VCaP (cell line): Measurements from ENCODE around the gene MAN1C1.

Experiments
- H3K27ac ChIP-seq: fragments of 450-650 bp; 2 replicates; pipeline ENCODE4 v1.5.1; 2017
- TF ChIP-seq, protein P1 (sequence below): fragments of 450-650 bp; conservative IDR thresholded peaks from 2 replicates; pipeline ENCODE4 v1.5.1; 2017; ENCODE audit warnings: mild to moderate bottlenecking, moderate library complexity

Gene MAN1C1

DNA sequence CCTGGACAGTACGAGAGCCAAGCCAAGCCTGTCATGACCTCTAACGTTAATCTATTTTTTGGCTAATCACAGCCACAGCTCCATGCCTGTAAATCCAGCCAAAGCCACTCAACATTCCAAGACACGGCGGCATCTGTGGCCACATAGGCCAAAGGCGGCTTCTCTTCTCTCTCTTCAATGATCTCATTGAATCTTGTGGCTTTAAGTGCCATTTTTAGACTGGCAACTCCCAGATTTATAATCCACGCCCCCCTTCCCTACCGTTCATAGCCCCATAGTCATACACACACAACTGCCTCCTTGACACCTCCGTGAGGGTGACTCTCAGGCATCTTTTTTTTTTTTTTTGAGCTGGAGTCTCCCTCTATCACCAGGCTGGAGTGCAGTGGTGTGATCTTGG is 177.7 kb downstream of the MAN1C1 start:
- TF ChIP-seq, protein P1, sequence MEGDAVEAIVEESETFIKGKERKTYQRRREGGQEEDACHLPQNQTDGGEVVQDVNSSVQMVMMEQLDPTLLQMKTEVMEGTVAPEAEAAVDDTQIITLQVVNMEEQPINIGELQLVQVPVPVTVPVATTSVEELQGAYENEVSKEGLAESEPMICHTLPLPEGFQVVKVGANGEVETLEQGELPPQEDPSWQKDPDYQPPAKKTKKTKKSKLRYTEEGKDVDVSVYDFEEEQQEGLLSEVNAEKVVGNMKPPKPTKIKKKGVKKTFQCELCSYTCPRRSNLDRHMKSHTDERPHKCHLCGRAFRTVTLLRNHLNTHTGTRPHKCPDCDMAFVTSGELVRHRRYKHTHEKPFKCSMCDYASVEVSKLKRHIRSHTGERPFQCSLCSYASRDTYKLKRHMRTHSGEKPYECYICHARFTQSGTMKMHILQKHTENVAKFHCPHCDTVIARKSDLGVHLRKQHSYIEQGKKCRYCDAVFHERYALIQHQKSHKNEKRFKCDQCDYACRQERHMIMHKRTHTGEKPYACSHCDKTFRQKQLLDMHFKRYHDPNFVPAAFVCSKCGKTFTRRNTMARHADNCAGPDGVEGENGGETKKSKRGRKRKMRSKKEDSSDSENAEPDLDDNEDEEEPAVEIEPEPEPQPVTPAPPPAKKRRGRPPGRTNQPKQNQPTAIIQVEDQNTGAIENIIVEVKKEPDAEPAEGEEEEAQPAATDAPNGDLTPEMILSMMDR, result no peak
- no peak overlapping the region for H3K27ac ChIP-seq

DNA sequence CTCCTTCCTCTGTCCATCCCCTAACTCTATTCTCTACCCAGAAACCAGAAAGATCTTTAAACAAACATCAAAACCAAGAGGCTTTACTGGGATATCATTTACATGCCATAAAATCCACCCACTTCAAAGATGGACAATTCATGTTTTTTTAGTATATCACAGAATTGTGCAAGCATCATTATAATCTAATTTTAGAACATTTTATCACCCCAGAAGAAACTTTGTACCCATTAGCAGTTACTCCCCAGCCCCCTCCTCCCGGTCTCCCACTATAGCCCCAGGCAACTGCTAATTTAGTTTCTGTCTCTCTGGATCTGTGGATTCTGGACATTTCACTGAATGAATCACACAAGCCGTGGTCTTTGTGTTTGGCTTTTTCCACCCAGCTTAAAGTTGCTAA is 178.6 kb downstream of the MAN1C1 start:
- TF ChIP-seq, protein P1, result no peak
- peak overlapping the region; percentile 87; the same call in 1 of the 2 replicates for H3K27ac ChIP-seq

DNA sequence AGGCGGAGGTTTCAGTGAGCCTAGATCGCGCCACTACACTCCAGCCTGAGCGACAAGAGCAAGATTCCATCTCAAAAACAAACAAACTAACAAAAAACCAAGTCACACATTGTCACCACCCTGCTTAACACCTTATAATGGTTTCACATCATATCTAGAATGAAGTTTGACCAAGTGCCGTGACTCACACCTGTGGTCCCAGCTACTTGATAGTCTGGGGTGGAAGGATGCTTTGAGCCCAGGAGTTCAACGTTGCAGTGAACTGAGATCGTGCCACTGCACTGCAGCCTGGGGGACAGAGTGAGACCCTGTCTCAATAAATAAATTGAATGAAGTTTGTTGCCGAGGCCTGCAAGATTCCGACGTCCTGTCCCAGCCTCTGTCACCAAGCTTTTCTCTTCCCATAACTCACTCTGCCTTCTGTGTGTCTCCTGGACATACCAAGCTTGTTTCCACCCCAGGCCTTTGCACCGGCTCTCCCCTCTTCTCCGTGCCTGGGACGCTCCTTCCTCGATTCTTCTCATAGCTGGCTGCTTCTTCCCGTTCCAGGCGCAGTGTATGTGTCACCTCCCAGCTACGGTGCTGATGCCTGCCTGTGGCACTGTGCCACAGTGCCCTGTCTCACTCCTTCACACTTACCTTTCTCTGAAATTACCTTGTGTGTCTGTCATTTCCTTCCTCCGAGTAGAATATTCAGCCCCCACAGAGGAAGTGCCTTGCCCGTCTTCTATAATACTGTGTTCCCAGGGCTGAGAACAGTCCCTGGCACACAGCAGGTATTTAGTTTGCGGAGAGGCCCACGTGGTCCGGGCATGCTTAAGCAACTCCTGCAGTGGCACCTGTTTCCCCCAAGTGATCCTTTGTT is 179.6 kb downstream of the MAN1C1 start:
- H3K27ac ChIP-seq, result peak overlapping the region; percentile 87
- TF ChIP-seq, protein P1, result no peak

DNA sequence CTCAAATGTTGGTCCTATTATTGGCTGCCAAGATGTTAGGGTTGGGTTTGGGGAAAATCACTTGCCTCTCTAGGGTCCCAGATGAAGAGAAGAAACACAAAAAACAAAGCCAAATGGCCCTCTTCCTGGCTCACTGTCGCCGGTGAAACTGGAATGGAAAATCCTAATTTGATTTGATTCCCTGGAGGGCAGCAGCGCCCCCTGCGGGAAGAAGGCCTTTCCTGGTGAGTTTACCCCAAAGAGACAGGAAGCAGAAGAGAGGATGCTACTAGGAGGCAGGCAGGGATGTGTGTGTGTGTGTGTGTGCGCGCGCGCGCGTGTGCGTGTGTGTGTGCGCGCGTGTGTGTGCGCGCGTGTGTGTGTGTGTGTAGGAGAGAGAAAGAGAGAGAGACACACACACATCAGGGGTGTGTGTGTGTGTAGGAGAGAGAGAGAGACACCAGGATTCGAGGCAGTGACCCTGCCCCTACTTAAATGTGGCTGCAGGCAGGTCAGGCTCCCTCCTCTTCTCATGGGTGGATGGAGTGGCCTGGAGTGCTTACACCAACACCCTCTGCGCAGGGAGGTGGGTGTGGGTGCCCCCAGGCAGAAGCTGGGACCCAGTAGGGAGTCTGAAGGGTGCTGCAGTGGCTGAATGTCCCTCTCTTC is 180.3 kb downstream of the MAN1C1 start:
- peak overlapping the region; percentile 87 for H3K27ac ChIP-seq
- TF ChIP-seq, protein P1, result peak; percentile 90

DNA sequence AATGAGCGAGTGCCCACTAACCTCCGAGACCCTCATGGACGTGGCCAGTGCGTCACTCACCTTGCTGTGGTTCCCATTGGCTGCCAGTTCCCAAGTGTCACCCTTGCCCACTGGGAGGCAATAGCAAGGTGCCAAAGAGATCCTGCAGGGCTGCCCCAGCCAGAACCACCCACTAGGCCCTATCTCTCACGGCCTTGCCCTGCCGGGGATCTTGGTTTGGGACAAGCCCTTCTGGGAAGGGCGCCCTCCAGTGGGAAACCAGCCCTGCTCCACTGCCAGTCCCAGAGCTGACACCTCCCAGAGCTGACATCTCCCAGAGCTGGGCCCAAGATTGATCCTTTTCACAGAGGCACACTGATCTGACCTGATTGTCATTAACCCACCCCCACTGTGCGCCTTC is 181.3 kb downstream of the MAN1C1 start:
- TF ChIP-seq, protein P1, result peak; percentile 47
- peak overlapping the region; percentile 87 for H3K27ac ChIP-seq

DNA sequence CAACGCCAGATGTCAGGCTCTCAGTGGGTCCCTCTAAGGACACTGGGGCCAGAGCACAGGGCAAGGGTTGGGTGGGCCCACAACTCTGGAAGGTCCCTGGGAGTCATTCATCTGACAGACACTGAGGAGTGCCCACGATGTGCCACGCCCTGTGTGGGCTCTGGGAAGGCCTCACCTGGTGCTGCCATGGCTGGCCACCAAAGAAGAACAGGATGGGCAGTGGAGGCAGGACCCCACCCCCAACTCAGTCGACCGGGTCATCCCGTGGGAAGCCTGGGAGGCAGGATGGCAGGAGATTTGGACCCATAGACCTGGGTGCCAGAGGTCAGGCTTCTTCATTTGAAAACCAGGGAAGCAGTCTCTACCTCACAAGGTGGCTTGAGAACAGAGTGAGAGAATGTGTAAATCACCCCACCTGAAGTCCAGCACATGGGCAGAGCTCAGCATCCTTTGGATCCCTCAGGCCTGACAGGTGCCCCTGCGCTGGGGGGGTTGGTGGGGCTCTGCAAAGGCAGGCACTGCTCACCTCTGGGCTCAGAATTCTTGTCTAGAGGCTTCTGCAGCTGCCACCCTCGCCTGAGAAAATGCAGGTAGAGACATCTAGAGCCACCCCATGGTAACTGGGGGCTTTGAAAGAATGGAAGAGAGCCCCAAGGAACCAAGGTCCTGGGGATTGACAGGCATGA is 182.2 kb downstream of the MAN1C1 start:
- H3K27ac ChIP-seq, result peak overlapping the region; percentile 79; the same call in 1 of the 2 replicates
- TF ChIP-seq, protein P1, result no peak

DNA sequence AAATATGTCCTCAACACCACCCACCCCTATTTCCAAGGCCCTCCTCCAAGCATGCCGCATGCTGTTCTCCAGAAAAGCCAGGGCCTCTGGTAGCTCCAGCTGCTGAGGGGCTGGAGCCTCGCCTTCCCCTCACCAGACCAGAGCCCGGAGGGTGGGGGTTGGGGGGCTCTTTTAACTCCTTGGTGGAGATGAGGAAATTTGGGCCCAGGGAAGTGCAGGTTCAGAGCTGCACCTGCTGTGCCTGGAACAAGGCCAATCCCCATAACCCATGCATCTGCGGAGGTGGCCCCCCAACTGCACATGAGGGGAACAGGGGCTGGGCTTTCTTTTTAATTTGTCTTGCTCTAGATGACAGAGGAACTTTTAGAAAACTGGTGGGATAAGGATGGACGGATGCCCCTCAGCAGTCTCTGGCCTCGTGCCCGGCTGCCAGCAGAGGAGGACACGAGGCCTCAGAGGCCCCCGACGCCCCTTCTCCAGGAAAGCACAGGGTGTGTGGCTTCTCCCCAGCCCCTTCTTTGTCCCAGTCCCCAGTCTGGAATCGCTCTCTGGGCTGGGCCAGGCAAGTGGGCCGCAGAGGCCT is 182.9 kb downstream of the MAN1C1 start:
- H3K27ac ChIP-seq, result peak overlapping the region; percentile 79; the same call in 1 of the 2 replicates
- TF ChIP-seq, protein P1, result no peak
